ENCODE measurements around the gene RASSF5. TPM values are rescaled to one million over a fixed set of nuclear protein-coding genes. Genes with fewer than 3 reads are reported as not detected.

RASSF5 gene
- total RNA-seq (100 to 1,000 TPM; 174 to 224 (median 204) TPM), total RNA-seq (289 to 1,802 (median 461) reads per million in 29 experiments)
- 176 TPM for total RNA-seq (2013)

DNA sequence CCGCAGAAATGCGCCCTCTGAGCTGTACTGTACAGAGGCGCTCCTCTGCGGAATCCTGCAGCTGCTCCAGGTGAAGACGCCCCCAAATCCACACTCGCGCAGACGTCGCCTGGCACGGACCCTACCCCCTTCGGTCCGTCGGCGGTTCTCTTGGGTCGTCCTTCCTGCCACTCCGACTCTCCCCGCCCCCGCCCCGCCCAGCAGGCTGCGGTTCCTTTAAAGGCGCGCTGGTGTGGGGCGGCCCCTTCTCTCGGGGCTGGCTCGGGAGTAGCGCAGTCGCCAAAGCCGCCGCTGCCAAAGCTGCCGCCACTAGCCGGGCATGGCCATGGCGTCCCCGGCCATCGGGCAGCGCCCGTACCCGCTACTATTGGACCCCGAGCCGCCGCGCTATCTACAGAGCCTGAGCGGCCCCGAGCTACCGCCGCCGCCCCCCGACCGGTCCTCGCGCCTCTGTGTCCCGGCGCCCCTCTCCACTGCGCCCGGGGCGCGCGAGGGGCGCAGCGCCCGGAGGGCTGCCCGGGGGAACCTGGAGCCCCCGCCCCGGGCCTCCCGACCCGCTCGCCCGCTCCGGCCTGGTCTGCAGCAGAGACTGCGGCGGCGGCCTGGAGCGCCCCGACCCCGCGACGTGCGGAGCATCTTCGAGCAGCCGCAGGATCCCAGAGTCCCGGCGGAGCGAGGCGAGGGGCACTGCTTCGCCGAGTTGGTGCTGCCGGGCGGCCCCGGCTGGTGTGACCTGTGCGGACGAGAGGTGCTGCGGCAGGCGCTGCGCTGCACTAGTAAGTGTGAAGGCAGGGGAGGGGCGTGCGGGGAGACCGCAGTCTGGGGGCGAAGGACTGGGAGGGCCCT lies at the start of gene RASSF5:
Gene RASSF5 (plus strand): TSS at position 248 of the 846 bp plus-strand sequence. CDS start 72 bp downstream, at position 320.
- H3K9me3 ChIP-seq: no peaks in the 10 kb centered on the region
- peaks cover 4 to 30% of the 10 kb centered on the region in 2 experiments for H3K27me3 ChIP-seq (replicated peaks in 1 of 2; ENCODE audit: control insufficient read depth in 2 of 2, extremely low read depth in 1 of 2, insufficient read depth in 2 of 2, low read length in 1 of 2)
- H3K4me1 Mint-ChIP-seq: peaks cover 23 to 48% (median 39%) of the 10 kb centered on the region in 3 donors
- peak within 1 kb of the TSS; percentile 76 to 80 (median 78) for H3K4me3 Mint-ChIP-seq
- no peaks in the 10 kb centered on the region for H3K9me3 Mint-ChIP-seq
- H3K27me3 Mint-ChIP-seq: peaks cover 17 to 22% of the 10 kb centered on the region in 2 donors
- H3K36me3 Mint-ChIP-seq: no peaks in the 10 kb centered on the region
- ChIA-PET CTCF (interaction anchor here (0.5 to 1.0 kb wide), 3 partner anchors 37 to 48 kb away, joined by 3 to 7 read pairs (median 7); no protein-coding TSS in a partner anchor), POLR2A (interaction anchor here (0.6 kb wide), 5 partner anchors 10 to 505 kb away, joined by 3 to 7 read pairs (median 4); no protein-coding TSS in a partner anchor)
- peaks cover 2 to 39% of the 10 kb centered on the region in 2 experiments for H3K4me1 ChIP-seq (ENCODE audit: control insufficient read depth in 1 of 2, extremely low read depth in 1 of 2, insufficient read depth in 2 of 2, low read length in 2 of 2)
- no peaks in the 10 kb centered on the region for H3K36me3 ChIP-seq (ENCODE audit: control insufficient read depth in 2 of 2, extremely low read depth in 1 of 2, insufficient read depth in 1 of 2, low read length in 1 of 2)
- ATAC-seq (replicated peaks in 1 of 4): peak; percentile 91 to 93 (median 92)
- peak within 1 kb of the TSS; percentile 79 to 80 for H3K4me3 ChIP-seq (ENCODE audit: control insufficient read depth in 1 of 2, extremely low read depth in 1 of 2, low read length in 1 of 2)
- DNase-seq: peak; percentile 52 to 83 (median 75)
- H3K27ac Mint-ChIP-seq: no peak within 1 kb of the TSS
- H3K27ac ChIP-seq (ENCODE audit: low read length): peak within 1 kb of the TSS; percentile 21
- WGBS (ENCODE audit: insufficient coverage): under 1% methylated on average over 93 of the region's 97 CpGs

DNA sequence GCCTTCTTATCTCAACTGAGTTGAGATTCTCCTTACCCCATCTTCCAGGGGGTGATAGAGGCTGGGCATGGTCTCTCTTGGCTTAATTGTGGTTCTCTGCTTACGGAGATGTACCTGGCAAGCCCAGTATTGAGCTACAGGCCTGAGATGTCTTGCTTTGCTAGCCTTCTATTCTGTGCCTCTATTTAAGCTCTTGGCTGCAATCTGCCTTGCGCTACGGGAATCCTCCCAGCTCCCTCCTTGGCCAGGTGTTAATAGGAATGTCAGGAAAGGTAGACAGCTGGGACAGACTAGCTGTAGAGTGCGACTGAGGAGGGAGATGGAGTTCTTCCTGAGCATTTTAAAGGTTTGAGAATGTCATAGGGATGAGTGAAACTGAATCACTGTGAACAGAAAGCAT lies 47.6 kb upstream of the RASSF5 start:
- Mint-ChIP-seq H3K36me3 (peaks cover 7% of the 10 kb centered on the region), H3K4me1 (peaks cover 5 to 28% (median 14%) of the 10 kb centered on the region in 3 donors), H3K27ac (no peak overlapping the region)

DNA sequence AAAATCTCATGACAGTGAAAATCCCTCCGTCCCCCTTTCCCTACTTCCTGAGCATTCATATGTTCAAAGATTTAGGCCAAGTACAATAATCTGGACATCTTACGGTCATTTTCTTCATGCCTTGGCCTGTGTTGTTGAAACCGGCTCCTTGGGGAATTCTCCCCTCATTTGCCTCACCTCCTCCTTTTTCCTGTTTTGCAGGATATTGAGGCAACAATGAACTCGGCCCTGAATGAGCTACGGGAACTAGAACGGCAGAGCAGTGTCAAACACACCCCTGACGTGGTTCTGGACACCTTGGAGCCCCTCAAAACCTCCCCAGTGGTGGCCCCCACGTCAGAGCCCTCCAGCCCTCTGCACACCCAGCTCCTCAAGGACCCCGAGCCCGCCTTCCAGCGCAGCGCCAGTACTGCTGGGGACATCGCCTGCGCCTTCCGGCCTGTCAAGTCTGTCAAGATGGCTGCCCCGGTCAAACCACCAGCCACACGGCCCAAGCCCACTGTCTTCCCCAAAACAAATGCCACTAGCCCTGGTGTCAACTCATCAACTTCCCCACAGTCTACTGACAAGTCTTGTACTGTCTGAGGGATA lies 46.4 kb upstream of the RASSF5 start:
- Mint-ChIP-seq H3K27me3 (no peaks in the 10 kb centered on the region), H3K9me3 (no peaks in the 10 kb centered on the region), H3K4me3 (no peak overlapping the region), H3K4me1 (peaks cover 8 to 38% (median 20%) of the 10 kb centered on the region in 3 donors), H3K36me3 (no peaks in the 10 kb centered on the region), H3K27ac (no peak overlapping the region)
- ChIA-PET CTCF (interaction anchor here (0.6 to 2.5 kb wide), 4 partner anchors 10 to 203 kb away, joined by 3 to 20 read pairs (median 7); partner anchors contain the start of gene IKBKE (in 1 of the 2)), POLR2A (no interaction called here)
- no peak for DNase-seq
- no peak overlapping the region for H3K27ac ChIP-seq (ENCODE audit: low read length)
- no peak overlapping the region for H3K4me3 ChIP-seq (ENCODE audit: control insufficient read depth in 1 of 2, extremely low read depth in 1 of 2, low read length in 1 of 2)
- H3K27me3 ChIP-seq (replicated peaks in 1 of 2; ENCODE audit: control insufficient read depth in 2 of 2, extremely low read depth in 1 of 2, insufficient read depth in 2 of 2, low read length in 1 of 2): no peaks in the 10 kb centered on the region
- peaks cover 0 to under 1% of the 10 kb centered on the region in 2 experiments for H3K4me1 ChIP-seq (ENCODE audit: control insufficient read depth in 1 of 2, extremely low read depth in 1 of 2, insufficient read depth in 2 of 2, low read length in 2 of 2)
- ATAC-seq (replicated peaks in 1 of 4): no peak
- peaks cover 2 to 8% of the 10 kb centered on the region in 2 donors for H3K36me3 ChIP-seq (ENCODE audit: control insufficient read depth in 2 of 2, extremely low read depth in 1 of 2, insufficient read depth in 1 of 2, low read length in 1 of 2)
- H3K9me3 ChIP-seq: no peaks in the 10 kb centered on the region
- 91% methylated on average over 14 of the region's 17 CpGs for WGBS (ENCODE audit: insufficient coverage)

More for the DNA sequence above, 47.6 kb upstream of the RASSF5 start:
- DNase-seq: no peak
- Mint-ChIP-seq H3K4me3 (no peak overlapping the region), H3K27me3 (no peaks in the 10 kb centered on the region), H3K9me3 (no peaks in the 10 kb centered on the region)
- no peaks in the 10 kb centered on the region for H3K27me3 ChIP-seq (replicated peaks in 1 of 2; ENCODE audit: control insufficient read depth in 2 of 2, extremely low read depth in 1 of 2, insufficient read depth in 2 of 2, low read length in 1 of 2)
- no peak overlapping the region for H3K27ac ChIP-seq (ENCODE audit: low read length)
- CTCF ChIA-PET: interaction anchor here (0.6 to 1.2 kb wide), 2 partner anchors 10 to 225 kb away, joined by 3 to 4 read pairs; partner anchors contain the start of genes IKBKE (in 1 of the 2) and MAPKAPK2 (in 1 of the 2)
- peaks cover 2 to 11% of the 10 kb centered on the region in 2 donors for H3K36me3 ChIP-seq (ENCODE audit: control insufficient read depth in 2 of 2, extremely low read depth in 1 of 2, insufficient read depth in 1 of 2, low read length in 1 of 2)
- no peak for ATAC-seq (replicated peaks in 1 of 4)
- no peak overlapping the region for H3K4me3 ChIP-seq (ENCODE audit: control insufficient read depth in 1 of 2, extremely low read depth in 1 of 2, low read length in 1 of 2)
- H3K9me3 ChIP-seq: no peaks in the 10 kb centered on the region
- POLR2A ChIA-PET: no interaction called here
- H3K4me1 ChIP-seq (ENCODE audit: control insufficient read depth in 1 of 2, extremely low read depth in 1 of 2, insufficient read depth in 2 of 2, low read length in 2 of 2): no peaks in the 10 kb centered on the region
- WGBS (ENCODE audit: insufficient coverage): 92% methylated on average over 4 of the region's 4 CpGs

- Mint-ChIP-seq H3K36me3 (no peaks in the 10 kb centered on the region), H3K27me3 (no peaks in the 10 kb centered on the region), H3K27ac (no peak overlapping the region), H3K4me1 (peaks cover 17 to 45% (median 28%) of the 10 kb centered on the region in 3 donors), H3K4me3 (no peak overlapping the region), H3K9me3 (no peaks in the 10 kb centered on the region)
- H3K27me3 ChIP-seq (replicated peaks in 1 of 2; ENCODE audit: control insufficient read depth in 2 of 2, extremely low read depth in 1 of 2, insufficient read depth in 2 of 2, low read length in 1 of 2): no peaks in the 10 kb centered on the region
- peak in 34 of 35 experiments; percentile 22 to 82 (median 61) for DNase-seq
- no peak overlapping the region for H3K4me3 ChIP-seq (ENCODE audit: control insufficient read depth in 1 of 2, extremely low read depth in 1 of 2, low read length in 1 of 2)
- H3K4me1 ChIP-seq (ENCODE audit: control insufficient read depth in 1 of 2, extremely low read depth in 1 of 2, insufficient read depth in 2 of 2, low read length in 2 of 2): peaks cover 6 to 7% of the 10 kb centered on the region in 2 experiments
- peak; percentile 78 to 85 (median 80) for ATAC-seq (replicated peaks in 1 of 4)
- POLR2A ChIA-PET: no interaction called here
- 68% methylated on average over 4 of the region's 9 CpGs for WGBS (ENCODE audit: insufficient coverage)
- no peak overlapping the region for H3K27ac ChIP-seq (ENCODE audit: low read length)
- H3K9me3 ChIP-seq: no peaks in the 10 kb centered on the region
- H3K36me3 ChIP-seq (ENCODE audit: control insufficient read depth in 2 of 2, extremely low read depth in 1 of 2, insufficient read depth in 1 of 2, low read length in 1 of 2): peaks cover 2 to 6% of the 10 kb centered on the region in 2 donors
- CTCF ChIA-PET: interaction anchor here (0.6 to 2.5 kb wide), 12 partner anchors 9 to 880 kb away, joined by 3 to 20 read pairs (median 4); partner anchors contain the start of gene IKBKE (in 1 of the 2)
Measured at GRCh38 chr1:206461602-206462455, 45.5 kb upstream of the RASSF5 start.

- Histone ChIP-seq H3K27me3 (replicated peaks in 1 of 2; ENCODE audit: control insufficient read depth in 2 of 2, extremely low read depth in 1 of 2, insufficient read depth in 2 of 2, low read length in 1 of 2) (no peaks in the 10 kb centered on the region), H3K4me1 (ENCODE audit: control insufficient read depth in 1 of 2, extremely low read depth in 1 of 2, insufficient read depth in 2 of 2, low read length in 2 of 2) (peaks cover 19 to 21% of the 10 kb centered on the region in 2 experiments), H3K4me3 (ENCODE audit: control insufficient read depth in 1 of 2, extremely low read depth in 1 of 2, low read length in 1 of 2) (no peak overlapping the region), H3K36me3 (ENCODE audit: control insufficient read depth in 2 of 2, extremely low read depth in 1 of 2, insufficient read depth in 1 of 2, low read length in 1 of 2) (peaks cover 2 to 5% of the 10 kb centered on the region in 2 donors), H3K27ac (ENCODE audit: low read length) (no peak overlapping the region), H3K9me3 (no peaks in the 10 kb centered on the region)
- H3K4me3 Mint-ChIP-seq: no peak overlapping the region
- no peaks in the 10 kb centered on the region for H3K9me3 Mint-ChIP-seq
- no peaks in the 10 kb centered on the region for H3K36me3 Mint-ChIP-seq
- ChIA-PET POLR2A (no interaction called here), CTCF (interaction anchor here (0.5 to 2.5 kb wide), 7 partner anchors 8 to 274 kb away, joined by 4 to 20 read pairs (median 5); partner anchors contain the start of gene IKBKE (in 1 of the 2))
- ATAC-seq (replicated peaks in 1 of 4) (peak in 2 of 4 experiments; percentile 32 to 35), DNase-seq (no peak)
- H3K4me1 Mint-ChIP-seq: peaks cover 30 to 51% (median 40%) of the 10 kb centered on the region in 3 donors
- H3K27ac Mint-ChIP-seq: peak overlapping the region; percentile 58 to 92
- no peaks in the 10 kb centered on the region for H3K27me3 Mint-ChIP-seq
- WGBS (ENCODE audit: insufficient coverage): 13% methylated on average over 1 of the region's 1 CpG
Measured at GRCh38 chr1:206463137-206463536, 44.2 kb upstream of the RASSF5 start.

All from T-cell (primary cell).